ENCODE data around the gene NLGN1.

- TF ChIP-seq CTCF (IDR thresholded peaks at IDR 0.05): no peak
- TF ChIP-seq POLR2A (IDR thresholded peaks at IDR 0.05): no peak
Observed at GRCh38 chr3:173891272-173892100, 493.9 kb downstream of the NLGN1 start.

Measured in heart left ventricle (tissue), 13 donors.